WTC11 (cell line): ENCODE results near the gene MDM4. TPM values are rescaled to one million over a fixed set of nuclear protein-coding genes. Genes with fewer than 3 reads are reported as not detected.

ENCODE experiments used
- ATAC-seq: fragments of 200-7000 bp; cut with Tn5 transposase; 2 replicates; pipeline ENCODE4 v1.10.0; 2021; ENCODE audit warnings: mild to moderate bottlenecking, moderate library complexity
- CTCF ChIA-PET: fragments of 300-600 bp; sonication (Branson Sonifier 250); formaldehyde crosslinking; loops from one replicate; lab custom pipeline; 2021; ENCODE audit warnings: antibody characterized with exemption; lab: Charles Lee
- POLR2A ChIA-PET: fragments of 350-600 bp; sonication (Branson Sonifier 250); formaldehyde crosslinking; loops from one replicate; lab custom pipeline; 2021; ENCODE audit warnings: antibody characterized with exemption; lab: Charles Lee
- DNase-seq: peaks from one replicate; pipeline ENCODE4 v3.0.0; 2021; ENCODE audit warnings: low spot score
- H3K27ac Mint-ChIP-seq: 2 replicates; pipeline ENCODE4 v1.8.0; 2021; ENCODE audit warnings: mixed read lengths
- H3K27me3 Mint-ChIP-seq: 2 replicates; pipeline ENCODE4 v1.8.0; 2021; ENCODE audit warnings: low read depth, mild to moderate bottlenecking, moderate library complexity, mixed read lengths
- H3K36me3 Mint-ChIP-seq: 2 replicates; pipeline ENCODE4 v1.8.0; 2021; ENCODE audit warnings: mixed read lengths
- H3K4me1 Mint-ChIP-seq: 2 replicates; pipeline ENCODE4 v1.8.0; 2022; ENCODE audit warnings: mixed read lengths
- H3K4me3 Mint-ChIP-seq: 2 replicates; pipeline ENCODE4 v1.8.0; 2021; ENCODE audit warnings: mild to moderate bottlenecking, moderate library complexity, mixed read lengths
- H3K9me3 Mint-ChIP-seq: 2 replicates; pipeline ENCODE4 v1.8.0; 2021; ENCODE audit warnings: mixed read lengths
- CBFB ChIP-seq: sonication (generic); formaldehyde crosslinking; IDR thresholded peaks from 2 replicates; pipeline ENCODE4 v1.8.1; 2022; ENCODE audit warnings: mild to moderate bottlenecking, low read depth, missing genetic modification reagents
- CREB1 ChIP-seq: sonication (generic); formaldehyde crosslinking; IDR thresholded peaks from 2 replicates; pipeline ENCODE4 v1.8.0; 2023; ENCODE audit warnings: mild to moderate bottlenecking, missing genetic modification reagents
- EMX1 ChIP-seq: fragments of 250-450 bp; sonication (Bioruptor Pico); IDR thresholded peaks from 2 replicates; pipeline ENCODE4 v1.8.0; 2021; ENCODE audit warnings: mild to moderate bottlenecking
- GRHL2 ChIP-seq: fragments of 250-450 bp; sonication (Bioruptor Pico); IDR thresholded peaks from 2 replicates; pipeline ENCODE4 v1.8.0; 2022; ENCODE audit warnings: mild to moderate bottlenecking, moderate library complexity; ENCODE audit not compliant: insufficient replicate concordance, severe bottlenecking
- GTF2I ChIP-seq: fragments of 250-450 bp; sonication (Bioruptor Pico); conservative IDR thresholded peaks from 2 replicates; pipeline ENCODE4 v1.4.0; 2021; ENCODE audit warnings: mild to moderate bottlenecking
- KAT7 ChIP-seq: sonication (generic); formaldehyde crosslinking; IDR thresholded peaks from 2 replicates; pipeline ENCODE4 v1.8.1; 2023; ENCODE audit warnings: missing genetic modification reagents, mild to moderate bottlenecking, borderline replicate concordance
- MYBL2 ChIP-seq: sonication (generic); formaldehyde crosslinking; IDR thresholded peaks from 2 replicates; pipeline ENCODE4 v1.8.1; 2023; ENCODE audit warnings: mild to moderate bottlenecking, moderate library complexity, missing genetic modification reagents
- NFYB ChIP-seq: sonication (generic); formaldehyde crosslinking; conservative IDR thresholded peaks from 2 replicates; pipeline ENCODE4 v1.8.0; 2022; ENCODE audit warnings: low read depth, missing genetic modification reagents
- SMAD3 ChIP-seq: sonication (generic); formaldehyde crosslinking; IDR thresholded peaks from 2 replicates; pipeline ENCODE4 v1.8.0; 2022; ENCODE audit warnings: missing genetic modification reagents, mild to moderate bottlenecking, borderline replicate concordance
- SOX15 ChIP-seq: fragments of 250-450 bp; sonication (Bioruptor Pico); IDR thresholded peaks from 2 replicates; pipeline ENCODE4 v1.9.0; 2021; ENCODE audit warnings: mild to moderate bottlenecking
- TCF7 ChIP-seq: sonication (generic); formaldehyde crosslinking; IDR thresholded peaks from 2 replicates; pipeline ENCODE4 v1.8.0; 2022; ENCODE audit warnings: mild to moderate bottlenecking, low read depth, missing genetic modification reagents, moderate library complexity
- ZNF317 ChIP-seq: sonication (generic); formaldehyde crosslinking; IDR thresholded peaks from 2 replicates; pipeline ENCODE4 v1.8.1; 2023; ENCODE audit warnings: low read depth, mild to moderate bottlenecking, moderate library complexity, missing genetic modification reagents, borderline replicate concordance
- ZNF416 ChIP-seq: fragments of 250-450 bp; sonication (Bioruptor Pico); IDR thresholded peaks from 2 replicates; pipeline ENCODE4 v1.9.0; 2021; ENCODE audit warnings: mild to moderate bottlenecking, inconsistent platforms
- total RNA-seq: library from RNA; stranded (reverse); gene quantifications from 3 replicates; pipeline ENCODE4 v1.2.3, GENCODE V29; 2021
- TF ChIP-seq, protein P1 (sequence below): fragments of 250-450 bp; sonication (Bioruptor Pico); IDR thresholded peaks from 2 replicates; pipeline ENCODE4 v2.1.2; 2022; ENCODE audit warnings: mild to moderate bottlenecking, moderate library complexity
- TF ChIP-seq, protein P2 (sequence below): sonication (generic); formaldehyde crosslinking; IDR thresholded peaks from 2 replicates; pipeline ENCODE4 v1.8.1; 2023; ENCODE audit warnings: mild to moderate bottlenecking, missing genetic modification reagents
- TF ChIP-seq, protein P3 (sequence below): sonication (generic); formaldehyde crosslinking; IDR thresholded peaks from 2 replicates; pipeline ENCODE4 v1.8.0; 2022; ENCODE audit warnings: mild to moderate bottlenecking, missing genetic modification reagents
- TF ChIP-seq, protein P4 (sequence below): sonication (generic); formaldehyde crosslinking; IDR thresholded peaks from 2 replicates; pipeline ENCODE4 v1.8.1; 2022; ENCODE audit warnings: low read depth, mild to moderate bottlenecking, moderate library complexity, missing genetic modification reagents, borderline replicate concordance
- TF ChIP-seq, protein P5 (sequence below): sonication (generic); formaldehyde crosslinking; IDR thresholded peaks from 2 replicates; pipeline ENCODE4 v1.8.1; 2022; ENCODE audit warnings: mild to moderate bottlenecking, missing genetic modification reagents, moderate library complexity, borderline replicate concordance
- TF ChIP-seq, protein P6 (sequence below): sonication (generic); formaldehyde crosslinking; IDR thresholded peaks from 2 replicates; pipeline ENCODE4 v1.8.1; 2023; ENCODE audit warnings: mild to moderate bottlenecking, missing genetic modification reagents, moderate library complexity
- TF ChIP-seq, protein P7 (sequence below): sonication (generic); formaldehyde crosslinking; IDR thresholded peaks from 2 replicates; pipeline ENCODE4 v1.8.0; 2022; ENCODE audit warnings: mild to moderate bottlenecking, missing genetic modification reagents

The MDM4 gene
- total RNA-seq, 1 experiment from 2014 or later, result 76.2 TPM

DNA sequence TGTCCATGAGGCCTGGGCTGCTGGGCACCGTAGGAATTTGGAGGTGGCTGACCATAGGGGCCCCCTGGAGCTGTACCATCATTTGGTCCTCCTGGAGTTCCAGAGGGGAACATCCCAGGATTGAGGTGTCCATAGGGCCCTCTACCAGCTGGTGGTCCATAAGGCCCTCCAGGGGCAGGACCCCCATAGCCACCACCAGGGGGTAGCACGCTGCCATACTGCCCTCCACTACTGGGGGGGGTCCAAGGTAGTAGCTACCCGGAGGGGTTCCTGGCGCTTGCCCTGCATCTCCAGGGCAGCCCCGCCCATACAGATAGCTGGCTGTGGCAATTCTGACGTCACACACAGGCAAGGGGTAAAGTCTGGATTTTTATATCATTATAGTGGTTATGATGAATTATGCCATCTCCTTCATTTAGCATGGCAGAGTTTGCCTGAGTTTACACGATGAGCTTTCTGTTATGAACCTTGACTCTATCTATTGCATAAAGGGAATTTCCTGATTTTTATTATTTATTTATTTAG, 13.2 kb downstream of the MDM4 start:
- TF ChIP-seq GTF2I (no peak), CBFB (CRISPR knock-in tag) (no peak), SOX15 (CRISPR knock-in tag) (no peak)
- Mint-ChIP-seq H3K4me3 (no peak overlapping the region), H3K27me3 (no peaks in the 10 kb centered on the region), H3K27ac (no peak overlapping the region), H3K4me1 (peaks cover 7% of the 10 kb centered on the region), H3K9me3 (0 out of 2 replicates have a peak, but pooled peaks cover 2% of the 10 kb centered on the region), H3K36me3 (peaks cover 75% of the 10 kb centered on the region)
- ATAC-seq (no peak), DNase-seq (no peak)
- CTCF ChIA-PET, result interaction anchor here (0.6 to 1.6 kb wide), 3 partner anchors 36 to 277 kb away, joined by 3 to 5 read pairs (median 3); no protein-coding TSS in a partner anchor
- POLR2A ChIA-PET, result no interaction called here

DNA sequence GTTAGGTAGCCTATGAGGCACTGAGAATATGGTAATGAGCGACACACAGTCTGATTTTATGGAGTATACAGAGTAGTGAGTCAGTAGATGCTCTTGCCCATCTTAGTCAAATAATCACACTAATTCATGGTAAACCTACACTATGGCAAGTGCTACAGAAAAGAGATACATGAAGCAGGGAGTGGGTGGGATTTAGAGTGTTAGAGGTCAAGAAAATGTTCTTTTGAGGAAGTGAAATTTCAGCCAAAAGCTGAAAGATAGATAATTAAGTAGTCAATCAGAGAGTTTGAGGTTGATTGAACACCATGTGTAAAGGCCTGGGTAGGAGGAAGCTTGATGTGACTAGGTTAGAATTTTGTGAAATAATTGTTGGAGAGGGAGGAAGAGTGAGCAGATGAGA, 14.7 kb downstream of the MDM4 start:
- POLR2A ChIA-PET, result interaction anchor here (0.9 kb wide), 1 partner anchor 15 kb away, joined by 3 read pairs; the partner anchor contains the start of gene MDM4
- Mint-ChIP-seq H3K27ac (no peak overlapping the region), H3K4me1 (no peaks in the 10 kb centered on the region), H3K4me3 (no peak overlapping the region), H3K36me3 (peaks cover 74% of the 10 kb centered on the region), H3K27me3 (no peaks in the 10 kb centered on the region), H3K9me3 (no peaks in the 10 kb centered on the region)
- DNase-seq, result no peak
- CTCF ChIA-PET, result interaction anchor here (1.4 kb wide), 1 partner anchor 276 kb away, joined by 5 read pairs; no protein-coding TSS in a partner anchor
- ATAC-seq, result no peak
- TF ChIP-seq, protein P1, sequence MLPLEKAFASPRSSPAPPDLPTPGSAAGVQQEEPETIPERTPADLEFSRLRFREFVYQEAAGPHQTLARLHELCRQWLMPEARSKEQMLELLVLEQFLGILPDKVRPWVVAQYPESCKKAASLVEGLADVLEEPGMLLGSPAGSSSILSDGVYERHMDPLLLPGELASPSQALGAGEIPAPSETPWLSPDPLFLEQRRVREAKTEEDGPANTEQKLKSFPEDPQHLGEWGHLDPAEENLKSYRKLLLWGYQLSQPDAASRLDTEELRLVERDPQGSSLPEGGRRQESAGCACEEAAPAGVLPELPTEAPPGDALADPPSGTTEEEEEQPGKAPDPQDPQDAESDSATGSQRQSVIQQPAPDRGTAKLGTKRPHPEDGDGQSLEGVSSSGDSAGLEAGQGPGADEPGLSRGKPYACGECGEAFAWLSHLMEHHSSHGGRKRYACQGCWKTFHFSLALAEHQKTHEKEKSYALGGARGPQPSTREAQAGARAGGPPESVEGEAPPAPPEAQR (CRISPR knock-in tag), result no peak
- TF ChIP-seq ZNF317, result no peak
- TF ChIP-seq, protein P2, sequence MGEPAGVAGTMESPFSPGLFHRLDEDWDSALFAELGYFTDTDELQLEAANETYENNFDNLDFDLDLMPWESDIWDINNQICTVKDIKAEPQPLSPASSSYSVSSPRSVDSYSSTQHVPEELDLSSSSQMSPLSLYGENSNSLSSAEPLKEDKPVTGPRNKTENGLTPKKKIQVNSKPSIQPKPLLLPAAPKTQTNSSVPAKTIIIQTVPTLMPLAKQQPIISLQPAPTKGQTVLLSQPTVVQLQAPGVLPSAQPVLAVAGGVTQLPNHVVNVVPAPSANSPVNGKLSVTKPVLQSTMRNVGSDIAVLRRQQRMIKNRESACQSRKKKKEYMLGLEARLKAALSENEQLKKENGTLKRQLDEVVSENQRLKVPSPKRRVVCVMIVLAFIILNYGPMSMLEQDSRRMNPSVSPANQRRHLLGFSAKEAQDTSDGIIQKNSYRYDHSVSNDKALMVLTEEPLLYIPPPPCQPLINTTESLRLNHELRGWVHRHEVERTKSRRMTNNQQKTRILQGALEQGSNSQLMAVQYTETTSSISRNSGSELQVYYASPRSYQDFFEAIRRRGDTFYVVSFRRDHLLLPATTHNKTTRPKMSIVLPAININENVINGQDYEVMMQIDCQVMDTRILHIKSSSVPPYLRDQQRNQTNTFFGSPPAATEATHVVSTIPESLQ (CRISPR knock-in tag), result no peak
- TF ChIP-seq EMX1 (CRISPR knock-in tag), result no peak
- no peak for TF ChIP-seq SMAD3 (CRISPR knock-in tag)
- TF ChIP-seq, protein P3, sequence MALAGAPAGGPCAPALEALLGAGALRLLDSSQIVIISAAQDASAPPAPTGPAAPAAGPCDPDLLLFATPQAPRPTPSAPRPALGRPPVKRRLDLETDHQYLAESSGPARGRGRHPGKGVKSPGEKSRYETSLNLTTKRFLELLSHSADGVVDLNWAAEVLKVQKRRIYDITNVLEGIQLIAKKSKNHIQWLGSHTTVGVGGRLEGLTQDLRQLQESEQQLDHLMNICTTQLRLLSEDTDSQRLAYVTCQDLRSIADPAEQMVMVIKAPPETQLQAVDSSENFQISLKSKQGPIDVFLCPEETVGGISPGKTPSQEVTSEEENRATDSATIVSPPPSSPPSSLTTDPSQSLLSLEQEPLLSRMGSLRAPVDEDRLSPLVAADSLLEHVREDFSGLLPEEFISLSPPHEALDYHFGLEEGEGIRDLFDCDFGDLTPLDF, result no peak
- TF ChIP-seq MYBL2 (CRISPR knock-in tag), result no peak
- no peak for TF ChIP-seq GRHL2 (CRISPR knock-in tag)
- TF ChIP-seq, protein P4, sequence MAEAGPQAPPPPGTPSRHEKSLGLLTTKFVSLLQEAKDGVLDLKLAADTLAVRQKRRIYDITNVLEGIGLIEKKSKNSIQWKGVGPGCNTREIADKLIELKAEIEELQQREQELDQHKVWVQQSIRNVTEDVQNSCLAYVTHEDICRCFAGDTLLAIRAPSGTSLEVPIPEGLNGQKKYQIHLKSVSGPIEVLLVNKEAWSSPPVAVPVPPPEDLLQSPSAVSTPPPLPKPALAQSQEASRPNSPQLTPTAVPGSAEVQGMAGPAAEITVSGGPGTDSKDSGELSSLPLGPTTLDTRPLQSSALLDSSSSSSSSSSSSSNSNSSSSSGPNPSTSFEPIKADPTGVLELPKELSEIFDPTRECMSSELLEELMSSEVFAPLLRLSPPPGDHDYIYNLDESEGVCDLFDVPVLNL, result no peak
- no peak for TF ChIP-seq TCF7 (CRISPR knock-in tag)
- TF ChIP-seq ZNF416 (CRISPR knock-in tag), result no peak
- TF ChIP-seq, protein P5, sequence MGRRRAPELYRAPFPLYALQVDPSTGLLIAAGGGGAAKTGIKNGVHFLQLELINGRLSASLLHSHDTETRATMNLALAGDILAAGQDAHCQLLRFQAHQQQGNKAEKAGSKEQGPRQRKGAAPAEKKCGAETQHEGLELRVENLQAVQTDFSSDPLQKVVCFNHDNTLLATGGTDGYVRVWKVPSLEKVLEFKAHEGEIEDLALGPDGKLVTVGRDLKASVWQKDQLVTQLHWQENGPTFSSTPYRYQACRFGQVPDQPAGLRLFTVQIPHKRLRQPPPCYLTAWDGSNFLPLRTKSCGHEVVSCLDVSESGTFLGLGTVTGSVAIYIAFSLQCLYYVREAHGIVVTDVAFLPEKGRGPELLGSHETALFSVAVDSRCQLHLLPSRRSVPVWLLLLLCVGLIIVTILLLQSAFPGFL (CRISPR knock-in tag), result no peak
- TF ChIP-seq, protein P6, sequence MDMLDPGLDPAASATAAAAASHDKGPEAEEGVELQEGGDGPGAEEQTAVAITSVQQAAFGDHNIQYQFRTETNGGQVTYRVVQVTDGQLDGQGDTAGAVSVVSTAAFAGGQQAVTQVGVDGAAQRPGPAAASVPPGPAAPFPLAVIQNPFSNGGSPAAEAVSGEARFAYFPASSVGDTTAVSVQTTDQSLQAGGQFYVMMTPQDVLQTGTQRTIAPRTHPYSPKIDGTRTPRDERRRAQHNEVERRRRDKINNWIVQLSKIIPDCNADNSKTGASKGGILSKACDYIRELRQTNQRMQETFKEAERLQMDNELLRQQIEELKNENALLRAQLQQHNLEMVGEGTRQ (CRISPR knock-in tag), result no peak
- no peak for TF ChIP-seq NFYB (CRISPR knock-in tag)
- TF ChIP-seq, protein P7, sequence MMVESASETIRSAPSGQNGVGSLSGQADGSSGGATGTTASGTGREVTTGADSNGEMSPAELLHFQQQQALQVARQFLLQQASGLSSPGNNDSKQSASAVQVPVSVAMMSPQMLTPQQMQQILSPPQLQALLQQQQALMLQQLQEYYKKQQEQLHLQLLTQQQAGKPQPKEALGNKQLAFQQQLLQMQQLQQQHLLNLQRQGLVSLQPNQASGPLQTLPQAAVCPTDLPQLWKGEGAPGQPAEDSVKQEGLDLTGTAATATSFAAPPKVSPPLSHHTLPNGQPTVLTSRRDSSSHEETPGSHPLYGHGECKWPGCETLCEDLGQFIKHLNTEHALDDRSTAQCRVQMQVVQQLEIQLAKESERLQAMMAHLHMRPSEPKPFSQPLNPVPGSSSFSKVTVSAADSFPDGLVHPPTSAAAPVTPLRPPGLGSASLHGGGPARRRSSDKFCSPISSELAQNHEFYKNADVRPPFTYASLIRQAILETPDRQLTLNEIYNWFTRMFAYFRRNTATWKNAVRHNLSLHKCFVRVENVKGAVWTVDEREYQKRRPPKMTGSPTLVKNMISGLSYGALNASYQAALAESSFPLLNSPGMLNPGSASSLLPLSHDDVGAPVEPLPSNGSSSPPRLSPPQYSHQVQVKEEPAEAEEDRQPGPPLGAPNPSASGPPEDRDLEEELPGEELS (CRISPR knock-in tag), result no peak
- no peak for TF ChIP-seq KAT7 (CRISPR knock-in tag)
- TF ChIP-seq CREB1 (CRISPR knock-in tag), result no peak
